Ishikawa (cell line): ENCODE results near the gene PABPN1L.

Experiments used
- CEBPB ChIP-seq: IDR thresholded peaks from 2 replicates; pipeline ENCODE4 v1.6.1; 2012
- CREB1 ChIP-seq: IDR thresholded peaks from 2 replicates; pipeline ENCODE4 v1.6.1; 2012; ENCODE audit warnings: low read depth
- EGR1 ChIP-seq: IDR thresholded peaks from 2 replicates; pipeline ENCODE4 v1.6.1; 2012
- EP300 ChIP-seq: IDR thresholded peaks from 2 replicates; pipeline ENCODE4 v1.6.1; 2012; ENCODE audit warnings: borderline replicate concordance
- FOXM1 ChIP-seq: IDR thresholded peaks from 2 replicates; pipeline ENCODE4 v1.6.1; 2012; ENCODE audit warnings: low read depth, borderline replicate concordance
- MAX ChIP-seq: IDR thresholded peaks from 2 replicates; pipeline ENCODE4 v1.6.1; 2012
- NFIC ChIP-seq: IDR thresholded peaks from 2 replicates; pipeline ENCODE4 v1.6.1; 2012
- RAD21 ChIP-seq: IDR thresholded peaks from 2 replicates; pipeline ENCODE4 v1.6.1; 2012; ENCODE audit warnings: low read depth
- REST ChIP-seq: IDR thresholded peaks from 2 replicates; pipeline ENCODE4 v1.6.1; 2012; ENCODE audit warnings: low read depth, mild to moderate bottlenecking
- TAF1 ChIP-seq: IDR thresholded peaks from 2 replicates; pipeline ENCODE4 v1.6.1; 2012; ENCODE audit warnings: low read depth, mild to moderate bottlenecking
- TCF12 ChIP-seq: IDR thresholded peaks from 2 replicates; pipeline ENCODE4 v1.6.1; 2012; ENCODE audit warnings: low read depth
- TEAD4 ChIP-seq: IDR thresholded peaks from 2 replicates; pipeline ENCODE4 v1.6.1; 2012
- USF1 ChIP-seq: IDR thresholded peaks from 2 replicates; pipeline ENCODE4 v1.6.1; 2012
- YY1 ChIP-seq: IDR thresholded peaks from 2 replicates; pipeline ENCODE4 v1.6.1; 2012; ENCODE audit warnings: low read depth
- ZBTB7A ChIP-seq: IDR thresholded peaks from 2 replicates; pipeline ENCODE4 v1.6.1; 2012; ENCODE audit warnings: low read depth

PABPN1L gene

GRCh38 chr16:88816736-88817535, 49.5 kb downstream of the PABPN1L start:
- TF ChIP-seq REST (no peak), EGR1 (no peak), TCF12 (no peak), ZBTB7A (no peak), FOXM1 (no peak), MAX (no peak), TAF1 (no peak), USF1 (no peak), TEAD4 (no peak), YY1 (no peak), CEBPB (no peak), RAD21 (no peak), NFIC (no peak), EP300 (no peak), CREB1 (no peak)

- no peak for TF ChIP-seq TCF12
- no peak for TF ChIP-seq EP300
- no peak for TF ChIP-seq CREB1
- TF ChIP-seq USF1, result no peak
- peak; percentile 96 for TF ChIP-seq RAD21
- no peak for TF ChIP-seq ZBTB7A
- TF ChIP-seq MAX, result no peak
- TF ChIP-seq TEAD4, result no peak
These were observed 50.4 kb downstream of the PABPN1L start for GRCh38 chr16:88815901-88816589.

- TF ChIP-seq NFIC, result no peak
- TF ChIP-seq FOXM1, result no peak
- TF ChIP-seq CREB1, result no peak
These were observed 51.2 kb downstream of the PABPN1L start for GRCh38 chr16:88815227-88815626.

GRCh38 chr16:88814144-88814502, 52.3 kb downstream of the PABPN1L start:
- TF ChIP-seq EGR1, result no peak
- TF ChIP-seq EP300, result no peak
- no peak for TF ChIP-seq TCF12
- TF ChIP-seq TEAD4, result no peak
- TF ChIP-seq RAD21, result no peak
- no peak for TF ChIP-seq ZBTB7A
- TF ChIP-seq NFIC, result no peak
- no peak for TF ChIP-seq MAX
- TF ChIP-seq TAF1, result no peak
- TF ChIP-seq CEBPB, result no peak
- no peak for TF ChIP-seq USF1
- no peak for TF ChIP-seq FOXM1
- no peak for TF ChIP-seq CREB1
- TF ChIP-seq YY1, result no peak
